ENCODE data around the gene AKIRIN1. TPM values are rescaled to one million over a fixed set of nuclear protein-coding genes. Genes with fewer than 3 reads are reported as not detected.

Gene AKIRIN1
- total and polyA plus RNA-seq, 2 donors (not counting 3 experiments of a cell fraction or from before 2014, with no cell fraction given): 28.4 to 43.4 TPM

GRCh38 chr1:39034114-39034654 is 43.1 kb downstream of the AKIRIN1 start:
- BruUV-seq (replicated peaks): no TSS peak
- ChIA-PET CTCF (interaction anchor here (1.2 kb wide), 1 partner anchor 8 kb away, joined by 4 read pairs; the partner anchor contains the start of gene NDUFS5), POLR2A (no interaction called here)
- dilution Hi-C loops (cut with MboI; ENCODE audit: extremely low pct_ligation_motif_present, low sequenced_read_pairs) (no loop called here), intact Hi-C loops (cut with micrococcal nuclease) (no loop called here)
- TF ChIP-seq POLR2A (IDR thresholded peaks at IDR 0.05; ENCODE audit: low read depth, low read length) (no peak), POLR2AphosphoS5 (IDR thresholded peaks at IDR 0.05; ENCODE audit: insufficient read depth, low read depth, low read length) (no peak), JUN (IDR thresholded peaks at IDR 0.05; ENCODE audit: borderline replicate concordance, insufficient read depth, insufficient read length, low read depth) (no peak), MAX (IDR thresholded peaks at IDR 0.05; ENCODE audit: insufficient read depth, insufficient read length) (no peak), GATA2 (IDR thresholded peaks at IDR 0.05; ENCODE audit: insufficient read depth, insufficient read length, low read depth, low read length) (no peak), EZH2 (IDR thresholded peaks at IDR 0.05; ENCODE audit: borderline replicate concordance, low read depth, low read length, severe bottlenecking) (no peak), MYC (IDR thresholded peaks at IDR 0.05; ENCODE audit: low read depth, low read length) (no peak), FOS (IDR thresholded peaks at IDR 0.05; ENCODE audit: borderline replicate concordance, insufficient read depth, low read length) (no peak)
- TF ChIP-seq, protein P1, sequence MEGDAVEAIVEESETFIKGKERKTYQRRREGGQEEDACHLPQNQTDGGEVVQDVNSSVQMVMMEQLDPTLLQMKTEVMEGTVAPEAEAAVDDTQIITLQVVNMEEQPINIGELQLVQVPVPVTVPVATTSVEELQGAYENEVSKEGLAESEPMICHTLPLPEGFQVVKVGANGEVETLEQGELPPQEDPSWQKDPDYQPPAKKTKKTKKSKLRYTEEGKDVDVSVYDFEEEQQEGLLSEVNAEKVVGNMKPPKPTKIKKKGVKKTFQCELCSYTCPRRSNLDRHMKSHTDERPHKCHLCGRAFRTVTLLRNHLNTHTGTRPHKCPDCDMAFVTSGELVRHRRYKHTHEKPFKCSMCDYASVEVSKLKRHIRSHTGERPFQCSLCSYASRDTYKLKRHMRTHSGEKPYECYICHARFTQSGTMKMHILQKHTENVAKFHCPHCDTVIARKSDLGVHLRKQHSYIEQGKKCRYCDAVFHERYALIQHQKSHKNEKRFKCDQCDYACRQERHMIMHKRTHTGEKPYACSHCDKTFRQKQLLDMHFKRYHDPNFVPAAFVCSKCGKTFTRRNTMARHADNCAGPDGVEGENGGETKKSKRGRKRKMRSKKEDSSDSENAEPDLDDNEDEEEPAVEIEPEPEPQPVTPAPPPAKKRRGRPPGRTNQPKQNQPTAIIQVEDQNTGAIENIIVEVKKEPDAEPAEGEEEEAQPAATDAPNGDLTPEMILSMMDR (IDR thresholded peaks at IDR 0.05; ENCODE audit: extremely low read depth in 1 of 2, insufficient read depth in 1 of 2, low read depth in 1 of 2, low read length in 2 of 2): no peak
- Histone ChIP-seq H3K9ac (replicated peaks; ENCODE audit: extremely low read depth, insufficient read depth, low read length) (no peak overlapping the region), H3K27ac (ENCODE audit: insufficient read depth, low read depth, low read length) (no peak overlapping the region), H4K20me1 (replicated peaks; ENCODE audit: control insufficient read depth, extremely low read depth, insufficient read depth, low read length) (no peaks in the 10 kb centered on the region), H3K27me3 (ENCODE audit: control insufficient read depth in 2 of 2, insufficient read depth in 2 of 2, low read length in 2 of 2) (no peaks in the 10 kb centered on the region), H3K4me1 (ENCODE audit: control insufficient read depth, extremely low read depth, insufficient read depth, low read length) (no peaks in the 10 kb centered on the region), H3K9me3 (replicated peaks; ENCODE audit: control insufficient read depth, insufficient read depth, low read length) (no peaks in the 10 kb centered on the region), H3K36me3 (ENCODE audit: control insufficient read depth in 2 of 2, extremely low read depth in 1 of 2, insufficient read depth in 2 of 2, low read length in 2 of 2) (peaks cover 11 to 16% of the 10 kb centered on the region in 2 experiments), H3K79me2 (ENCODE audit: control insufficient read depth, insufficient read depth, low read length) (peaks cover 14% of the 10 kb centered on the region), H3K4me2 (ENCODE audit: insufficient read depth, low read length) (no peak overlapping the region), H3K9me1 (replicated peaks; ENCODE audit: control insufficient read depth, extremely low read depth, insufficient read depth, low read length) (no peaks in the 10 kb centered on the region), H3K4me3 (replicated peaks in 1 of 3; ENCODE audit: insufficient read depth in 1 of 3, low read depth in 1 of 3, low read length in 3 of 3) (no peak overlapping the region), H2AFZ (ENCODE audit: low read depth, low read length) (no peak overlapping the region)
- DNase-seq (ENCODE audit: low read depth, low spot score) (no peak), FAIRE-seq (no peak)
